ENCODE measurements around the gene CACUL1. TPM values are rescaled to one million over a fixed set of nuclear protein-coding genes. Genes with fewer than 3 reads are reported as not detected.

The CACUL1 gene
- total and polyA plus RNA-seq, 7 donors: 4.2 to 51.7 (median 41.0) TPM

DNA sequence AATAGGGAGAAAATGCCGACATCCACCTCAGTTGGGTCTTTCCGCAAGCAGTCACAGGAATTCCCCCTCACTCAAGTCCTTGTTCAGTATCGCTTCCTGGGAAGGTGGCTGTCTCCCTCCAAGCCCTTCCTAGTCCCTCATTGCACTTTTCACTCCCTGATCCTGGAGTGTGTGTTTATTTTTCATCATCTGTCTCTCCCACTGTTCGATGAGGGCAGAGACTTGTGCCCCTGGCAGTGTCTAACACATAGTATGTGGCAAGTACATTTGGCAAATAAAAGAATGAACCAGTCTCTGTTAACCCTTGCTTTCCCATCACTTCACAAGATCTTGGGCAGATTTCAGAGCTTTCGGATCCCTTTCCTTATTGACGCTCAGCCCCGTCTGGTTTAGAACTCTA lies 24.0 kb upstream of the CACUL1 start:
- Histone ChIP-seq H3K9me3 (no peaks in the 10 kb centered on the region), H3K4me1 (no peaks in the 10 kb centered on the region), H3K27me3 (no peaks in the 10 kb centered on the region), H3K36me3 (no peaks in the 10 kb centered on the region), H3K27ac (no peak overlapping the region), H3K4me3 (no peak overlapping the region)
- WGBS, 2 donors: 78 to 80% methylated on average over 7 of the region's 7 CpGs
- intact Hi-C loops (cut with DNase I): no loop called here
- TF ChIP-seq POLR2A (IDR thresholded peaks at IDR 0.05) (no peak), POLR2AphosphoS5 (IDR thresholded peaks at IDR 0.05) (no peak), EP300 (IDR thresholded peaks at IDR 0.05) (no peak)
- TF ChIP-seq, protein P1, sequence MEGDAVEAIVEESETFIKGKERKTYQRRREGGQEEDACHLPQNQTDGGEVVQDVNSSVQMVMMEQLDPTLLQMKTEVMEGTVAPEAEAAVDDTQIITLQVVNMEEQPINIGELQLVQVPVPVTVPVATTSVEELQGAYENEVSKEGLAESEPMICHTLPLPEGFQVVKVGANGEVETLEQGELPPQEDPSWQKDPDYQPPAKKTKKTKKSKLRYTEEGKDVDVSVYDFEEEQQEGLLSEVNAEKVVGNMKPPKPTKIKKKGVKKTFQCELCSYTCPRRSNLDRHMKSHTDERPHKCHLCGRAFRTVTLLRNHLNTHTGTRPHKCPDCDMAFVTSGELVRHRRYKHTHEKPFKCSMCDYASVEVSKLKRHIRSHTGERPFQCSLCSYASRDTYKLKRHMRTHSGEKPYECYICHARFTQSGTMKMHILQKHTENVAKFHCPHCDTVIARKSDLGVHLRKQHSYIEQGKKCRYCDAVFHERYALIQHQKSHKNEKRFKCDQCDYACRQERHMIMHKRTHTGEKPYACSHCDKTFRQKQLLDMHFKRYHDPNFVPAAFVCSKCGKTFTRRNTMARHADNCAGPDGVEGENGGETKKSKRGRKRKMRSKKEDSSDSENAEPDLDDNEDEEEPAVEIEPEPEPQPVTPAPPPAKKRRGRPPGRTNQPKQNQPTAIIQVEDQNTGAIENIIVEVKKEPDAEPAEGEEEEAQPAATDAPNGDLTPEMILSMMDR (IDR thresholded peaks at IDR 0.05): no peak
- no peak for DNase-seq

DNA sequence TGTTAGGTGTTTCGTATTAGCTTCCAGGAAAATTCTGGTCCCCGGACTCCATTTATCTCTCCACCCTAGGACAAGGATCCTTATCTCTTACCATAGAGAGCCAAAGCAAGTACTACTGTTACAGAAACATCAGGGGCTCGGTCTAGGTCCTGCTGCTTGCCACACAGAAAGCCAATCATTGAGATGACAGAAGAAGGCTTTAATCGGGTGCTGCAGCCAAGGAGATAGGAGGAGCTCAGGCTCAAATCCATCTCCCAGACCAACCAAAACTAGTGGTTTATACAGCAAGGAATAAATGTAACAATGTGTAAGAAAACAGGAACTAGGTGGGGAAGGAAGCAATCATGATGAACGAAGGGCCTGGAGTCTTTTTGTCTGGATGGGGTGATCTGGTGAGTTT lies 22.2 kb upstream of the CACUL1 start:
- intact Hi-C loops (cut with DNase I): no loop called here
- Histone ChIP-seq H3K9me3 (no peaks in the 10 kb centered on the region), H3K4me1 (no peaks in the 10 kb centered on the region), H3K4me3 (no peak overlapping the region), H3K36me3 (no peaks in the 10 kb centered on the region), H3K27me3 (no peaks in the 10 kb centered on the region), H3K27ac (no peak overlapping the region)
- WGBS, 2 donors: 82 to 88% methylated on average over 5 of the region's 5 CpGs
- DNase-seq: no peak
- TF ChIP-seq POLR2AphosphoS5 (IDR thresholded peaks at IDR 0.05): no peak
- no peak for TF ChIP-seq EP300 (IDR thresholded peaks at IDR 0.05)
- TF ChIP-seq, protein P1 (IDR thresholded peaks at IDR 0.05): no peak
- TF ChIP-seq POLR2A (IDR thresholded peaks at IDR 0.05): no peak

DNA sequence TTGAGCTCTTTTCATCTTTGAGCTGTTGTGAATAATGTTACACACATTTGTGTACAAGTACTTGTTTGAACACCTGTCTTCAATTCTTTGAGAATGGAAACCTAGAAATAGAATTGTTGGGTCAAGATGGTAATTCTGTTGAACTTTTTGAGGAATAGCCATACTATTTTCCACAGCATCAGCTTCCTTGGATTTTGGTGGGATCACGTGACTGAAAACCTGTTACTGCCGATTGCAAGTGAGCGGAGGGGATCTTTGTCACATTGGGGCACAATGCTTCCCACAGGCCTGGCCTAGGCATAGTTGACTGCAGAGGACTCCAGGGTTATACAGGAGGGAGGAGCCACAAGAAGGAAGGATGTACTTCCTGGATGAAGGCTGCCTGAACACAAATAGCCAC lies 21.3 kb upstream of the CACUL1 start:
- 93 to 98% methylated on average over 3 of the region's 3 CpGs for WGBS, 2 donors

DNA sequence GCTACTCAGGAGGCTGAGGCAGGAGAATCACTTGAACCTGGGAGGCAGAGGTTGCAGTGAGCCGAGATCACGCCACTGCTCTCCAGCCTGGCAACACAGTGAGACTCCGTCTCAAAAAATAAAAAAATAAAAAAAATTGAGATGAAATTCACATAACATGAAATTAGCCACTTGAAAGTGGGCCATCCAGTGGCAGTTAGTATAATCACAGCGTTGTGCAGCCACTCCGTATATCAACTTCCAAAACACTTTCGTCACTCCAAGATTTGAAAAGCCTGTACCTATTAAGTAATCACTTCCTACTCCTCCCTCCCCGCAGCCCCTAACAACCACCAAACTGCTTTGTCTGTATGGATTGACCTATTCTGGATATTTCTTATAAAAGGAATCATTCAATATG lies 20.7 kb upstream of the CACUL1 start:
- Histone ChIP-seq H3K4me3 (no peak overlapping the region), H3K9me3 (no peaks in the 10 kb centered on the region), H3K27ac (no peak overlapping the region), H3K4me1 (no peaks in the 10 kb centered on the region), H3K27me3 (no peaks in the 10 kb centered on the region), H3K36me3 (no peaks in the 10 kb centered on the region)
- intact Hi-C loops (cut with DNase I): no loop called here
- TF ChIP-seq POLR2A (IDR thresholded peaks at IDR 0.05) (no peak), POLR2AphosphoS5 (IDR thresholded peaks at IDR 0.05) (no peak), EP300 (IDR thresholded peaks at IDR 0.05) (no peak)
- TF ChIP-seq, protein P1 (IDR thresholded peaks at IDR 0.05): no peak
- 83 to 90% methylated on average over 7 of the region's 7 CpGs for WGBS, 2 donors
- no peak for DNase-seq

More for the DNA sequence above, 21.3 kb upstream of the CACUL1 start:
- Histone ChIP-seq H3K4me3 (no peak overlapping the region), H3K36me3 (no peaks in the 10 kb centered on the region), H3K4me1 (no peaks in the 10 kb centered on the region), H3K27me3 (no peaks in the 10 kb centered on the region), H3K9me3 (no peaks in the 10 kb centered on the region), H3K27ac (no peak overlapping the region)
- intact Hi-C loops (cut with DNase I): no loop called here
- TF ChIP-seq EP300 (IDR thresholded peaks at IDR 0.05): no peak
- TF ChIP-seq, protein P1 (IDR thresholded peaks at IDR 0.05): no peak
- TF ChIP-seq POLR2AphosphoS5 (IDR thresholded peaks at IDR 0.05): no peak
- no peak for TF ChIP-seq POLR2A (IDR thresholded peaks at IDR 0.05)
- no peak for DNase-seq

DNA sequence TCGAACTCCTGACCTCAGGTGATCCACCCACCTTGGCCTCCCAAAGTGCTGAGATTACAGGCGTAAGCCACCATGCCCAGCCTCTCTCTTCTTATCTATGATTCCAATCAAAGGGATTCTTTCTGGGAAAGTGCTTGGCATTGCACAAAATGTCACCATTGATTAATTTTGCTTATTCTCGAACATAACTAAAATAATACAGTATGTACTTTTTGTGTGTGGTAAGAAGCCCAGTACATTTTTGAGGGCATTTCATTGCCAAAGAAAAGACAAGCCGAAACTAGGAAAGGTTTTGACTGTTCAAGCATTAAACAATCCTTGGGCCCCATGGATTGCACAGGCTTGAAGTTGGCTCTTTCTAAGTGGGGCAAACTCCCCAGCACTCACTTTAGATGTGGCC lies 18.3 kb upstream of the CACUL1 start:
- H3K9me3 ChIP-seq: no peaks in the 10 kb centered on the region
- TF ChIP-seq POLR2A (IDR thresholded peaks at IDR 0.05): no peak
- TF ChIP-seq, protein P1 (IDR thresholded peaks at IDR 0.05): no peak
- TF ChIP-seq EP300 (IDR thresholded peaks at IDR 0.05): no peak
- no peak for TF ChIP-seq POLR2AphosphoS5 (IDR thresholded peaks at IDR 0.05)
- H3K27me3 ChIP-seq: no peaks in the 10 kb centered on the region
- WGBS, 2 donors: 89 to 91% methylated on average over 4 of the region's 4 CpGs
- no peak for DNase-seq
- no peak overlapping the region for H3K4me3 ChIP-seq
- intact Hi-C loops (cut with DNase I): no loop called here
- H3K4me1 ChIP-seq: no peaks in the 10 kb centered on the region
- H3K36me3 ChIP-seq: no peaks in the 10 kb centered on the region
- no peak overlapping the region for H3K27ac ChIP-seq

Data from sigmoid colon (tissue), 7 donors.